Epithelial cell of proximal tubule (primary cell): ENCODE data around the gene SLC4A2. TPM values are rescaled to one million over a fixed set of nuclear protein-coding genes. Genes with fewer than 3 reads are reported as not detected.

Source experiments
- DNase-seq: peaks from one replicate; pipeline ENCODE4 v3.0.0-alpha.2; 2011; ENCODE audit warnings: low read depth
- H3K4me3 ChIP-seq: 2 replicates; pipeline ENCODE4 v1.5.1; 2011; ENCODE audit warnings: low read depth, mild to moderate bottlenecking, low read length
- CTCF ChIP-seq: conservative IDR thresholded peaks from 2 replicates; pipeline ENCODE4 v1.5.1; 2012; ENCODE audit warnings: low read depth, mild to moderate bottlenecking, low read length
- total RNA-seq: library from RNA; depleted of rRNA; stranded (reverse); fragments of >200 nt; gene quantifications from 2 replicates; pipeline ENCODE4 v1.2.3, GENCODE V29; 2015

SLC4A2 gene
- total RNA-seq, 1 donor from 2014 or later = 115 TPM

- no peak for TF ChIP-seq CTCF
- no peak for DNase-seq
- no peak overlapping the region for H3K4me3 ChIP-seq
Measured at GRCh38 chr7:151110236-151110940, 51.0 kb downstream of the SLC4A2 start.

- H3K4me3 ChIP-seq = no peak overlapping the region
- DNase-seq = no peak
- peak; percentile 87 for TF ChIP-seq CTCF
Measured at GRCh38 chr7:151110941-151111645, 51.7 kb downstream of the SLC4A2 start.

GRCh38 chr7:151113344-151114150 lies 54.2 kb downstream of the SLC4A2 start:
- DNase-seq = peak; percentile 22

DNA sequence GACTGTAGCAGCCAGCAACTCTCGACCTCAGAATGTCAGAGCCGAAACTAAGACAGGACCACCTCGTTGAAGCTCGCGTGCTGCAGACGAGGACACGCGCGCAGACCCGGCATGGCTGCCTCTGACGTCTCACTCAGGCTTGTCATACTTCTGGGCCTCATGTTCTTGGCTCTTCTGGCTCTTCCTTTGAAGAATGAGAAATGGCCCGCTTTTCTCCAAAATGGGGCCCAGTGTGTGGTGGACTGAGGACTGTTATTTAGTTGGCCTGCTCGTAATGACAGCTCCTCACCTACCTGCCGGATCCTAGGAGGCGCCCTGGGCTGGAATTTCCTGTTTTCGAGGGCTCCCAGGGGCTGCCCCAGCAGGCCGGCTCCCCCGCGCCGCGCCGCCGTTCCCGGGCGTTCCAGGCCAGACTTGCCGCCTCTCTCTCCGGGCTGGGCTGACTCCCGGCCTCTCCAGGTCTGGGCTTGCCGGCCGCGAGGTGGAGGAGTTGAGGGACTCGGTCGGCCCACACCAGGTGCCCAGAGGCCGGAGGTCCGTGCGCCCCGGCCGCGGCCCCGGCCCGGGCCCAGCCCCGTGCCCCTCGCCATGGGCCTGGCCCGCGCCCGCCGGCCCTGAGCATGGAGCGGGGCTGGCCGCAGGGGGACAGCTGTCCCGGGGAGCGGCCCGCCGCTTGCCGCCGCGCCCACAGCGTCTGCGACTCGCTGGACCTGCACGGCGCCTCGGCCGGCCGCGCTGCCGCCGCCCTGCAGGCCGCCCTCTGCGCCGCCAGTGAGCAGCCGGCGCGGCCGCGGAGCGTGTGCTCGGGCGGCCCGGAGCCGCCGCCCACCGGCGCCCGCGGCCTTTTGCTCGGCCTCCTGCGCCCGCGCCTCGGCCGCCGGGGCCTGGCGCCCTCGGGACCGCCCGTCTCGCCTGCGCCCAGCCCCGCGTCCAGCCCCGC lies 55.0 kb downstream of the SLC4A2 start:
- DNase-seq = no peak
- no peak overlapping the region for H3K4me3 ChIP-seq
- no peak for TF ChIP-seq CTCF

More at GRCh38 chr7:151113344-151114150, 54.2 kb downstream of the SLC4A2 start:
- TF ChIP-seq CTCF = no peak
- H3K4me3 ChIP-seq = no peak overlapping the region

GRCh38 chr7:151115121-151115835 lies 55.9 kb downstream of the SLC4A2 start:
- TF ChIP-seq CTCF = no peak
- no peak for DNase-seq
- H3K4me3 ChIP-seq = no peak overlapping the region
